Mesodermal cell (in vitro differentiated cells): ENCODE results near the gene ZNF750.

Experiments used
- H3K27ac ChIP-seq: 2 replicates; pipeline ENCODE4 v1.7.0; 2013; ENCODE audit warnings: mild to moderate bottlenecking, low read depth, low read length, moderate library complexity; ENCODE audit not compliant: severe bottlenecking
- H3K36me3 ChIP-seq: 2 replicates; pipeline ENCODE4 v1.7.1; 2013; ENCODE audit warnings: mild to moderate bottlenecking, low read length, moderate library complexity; ENCODE audit not compliant: control insufficient read depth, insufficient read depth
- H3K4me1 ChIP-seq: one replicate; pipeline ENCODE4 v1.7.1; 2013; ENCODE audit warnings: mild to moderate bottlenecking, low read length; ENCODE audit not compliant: insufficient read depth, control insufficient read depth, poor library complexity, severe bottlenecking
- H3K4me3 ChIP-seq: 2 replicates; pipeline ENCODE4 v1.7.0; 2013; ENCODE audit warnings: low read length, control low read depth, mild to moderate bottlenecking; ENCODE audit not compliant: insufficient read depth, poor library complexity, severe bottlenecking; ENCODE audit errors: extremely low read depth
- H3K9me3 ChIP-seq: 2 replicates; pipeline ENCODE4 v1.7.1; 2013; ENCODE audit warnings: mild to moderate bottlenecking, low read length, moderate library complexity; ENCODE audit not compliant: control insufficient read depth
- WGBS, 2 experiments: methylation state at CpG; one replicate each; pipeline ENCODE4 v1.1.5; 2013; ENCODE audit warnings: missing lambda C conversion rate in 2 of 2; ENCODE audit not compliant: insufficient coverage in 2 of 2; 5-methylcytosine and 5-hydroxymethylcytosine counted together

Gene ZNF750

GRCh38 chr17:82881324-82881823 is 41.6 kb upstream of the ZNF750 start:
- H3K4me1 ChIP-seq = peaks cover 16% of the 10 kb centered on the region
- H3K36me3 ChIP-seq = no peaks in the 10 kb centered on the region
- WGBS, 2 experiments = 84 to 89% methylated on average over 14 to 21 of the region's 21 CpGs
- no peak overlapping the region for H3K27ac ChIP-seq
- H3K9me3 ChIP-seq = no peaks in the 10 kb centered on the region
- no peak overlapping the region for H3K4me3 ChIP-seq

DNA sequence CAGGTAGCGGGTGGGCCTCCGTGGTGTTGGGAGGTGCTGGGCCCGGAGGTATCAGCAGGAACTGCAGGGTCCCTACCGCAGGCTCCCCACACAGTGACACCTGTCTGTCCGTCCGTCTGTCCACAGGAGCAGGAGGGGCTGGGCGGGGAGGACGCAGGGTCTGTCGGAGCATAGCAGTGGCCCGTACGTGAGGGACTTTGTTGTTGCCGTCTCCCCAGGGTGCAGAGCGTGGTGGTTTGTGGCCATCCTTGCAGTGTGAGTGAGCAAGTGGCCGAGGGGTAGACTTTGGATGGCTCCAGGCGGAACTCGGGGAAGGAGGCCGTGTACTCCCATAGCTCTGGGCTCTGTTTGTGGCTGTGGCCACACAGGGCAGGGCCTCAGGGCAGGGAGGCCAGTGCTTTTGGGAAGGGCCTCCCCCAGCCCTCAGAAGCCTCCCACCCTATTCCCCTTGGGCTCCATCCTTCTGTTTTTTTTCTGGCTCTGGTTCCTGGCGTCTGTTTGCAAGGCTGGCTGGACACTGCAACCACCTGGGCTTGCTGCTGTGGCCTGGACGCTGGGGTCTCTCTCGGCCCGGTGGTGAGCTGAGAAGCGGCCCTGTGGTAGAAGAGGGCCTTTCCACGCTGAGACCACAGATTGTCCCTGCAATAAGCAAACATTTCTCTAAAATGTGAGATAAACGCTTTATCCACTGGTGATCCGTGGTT is 41.0 kb upstream of the ZNF750 start:
- Histone ChIP-seq H3K4me3 (no peak overlapping the region), H3K4me1 (peaks cover 16% of the 10 kb centered on the region), H3K9me3 (no peaks in the 10 kb centered on the region), H3K36me3 (no peaks in the 10 kb centered on the region), H3K27ac (no peak overlapping the region)
- WGBS, 2 experiments = 93 to 96% methylated on average over 21 to 23 of the region's 25 CpGs

GRCh38 chr17:82879241-82879640 is 39.4 kb upstream of the ZNF750 start:
- WGBS, 2 experiments = 94 to 97% methylated on average over 15 of the region's 15 CpGs
- no peaks in the 10 kb centered on the region for H3K9me3 ChIP-seq
- no peaks in the 10 kb centered on the region for H3K36me3 ChIP-seq
- no peak overlapping the region for H3K27ac ChIP-seq
- H3K4me1 ChIP-seq = peaks cover 17% of the 10 kb centered on the region
- no peak overlapping the region for H3K4me3 ChIP-seq

- no peak overlapping the region for H3K27ac ChIP-seq
- no peaks in the 10 kb centered on the region for H3K9me3 ChIP-seq
- H3K4me3 ChIP-seq = no peak overlapping the region
- no peaks in the 10 kb centered on the region for H3K36me3 ChIP-seq
- peaks cover 17% of the 10 kb centered on the region for H3K4me1 ChIP-seq
- WGBS, 2 experiments = 70 to 71% methylated on average over 4 to 5 of the region's 9 CpGs
These were observed 38.7 kb upstream of the ZNF750 start for GRCh38 chr17:82878527-82878926.

DNA sequence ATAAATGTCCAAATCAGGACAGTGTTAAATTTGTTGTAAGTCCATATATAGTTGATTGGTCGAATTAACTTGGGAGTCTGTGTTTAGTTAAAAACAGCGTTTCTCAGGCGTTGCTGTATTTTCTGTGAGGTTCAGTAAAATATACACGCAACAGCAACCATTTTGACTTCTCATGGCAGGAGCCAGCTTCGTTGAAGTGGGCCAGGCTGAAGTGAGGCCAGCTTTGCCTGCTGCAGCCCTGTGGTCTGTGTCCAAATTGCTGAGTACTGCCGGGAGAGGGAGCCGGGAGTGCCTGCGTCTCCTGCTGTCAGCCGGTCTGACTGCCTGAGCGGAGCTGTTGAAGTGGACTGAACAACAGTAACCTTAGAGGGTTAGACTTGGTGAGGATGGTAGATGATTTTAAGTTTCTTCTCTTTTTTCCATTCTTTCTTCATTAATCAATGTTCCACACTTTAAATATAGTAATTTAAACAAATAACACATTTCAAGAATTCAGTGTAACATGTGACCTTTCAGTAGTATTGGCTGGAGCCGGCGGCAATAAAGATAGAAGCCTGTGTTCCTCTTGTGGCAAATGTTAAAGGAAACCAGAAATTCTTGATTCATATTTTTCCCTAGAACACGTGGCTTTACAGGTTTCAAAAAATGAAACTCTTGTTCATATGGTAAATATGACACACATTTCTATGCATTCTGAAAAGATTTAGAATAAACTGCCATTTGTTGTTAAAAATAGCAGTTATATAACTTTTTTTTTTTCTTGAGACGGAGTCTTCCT is 37.0 kb upstream of the ZNF750 start:
- WGBS, 2 experiments = 74 to 76% methylated on average over 9 to 11 of the region's 14 CpGs
- peaks cover 7% of the 10 kb centered on the region for H3K36me3 ChIP-seq
- no peaks in the 10 kb centered on the region for H3K9me3 ChIP-seq
- H3K4me3 ChIP-seq = no peak overlapping the region
- H3K4me1 ChIP-seq = peaks cover 17% of the 10 kb centered on the region
- H3K27ac ChIP-seq = peak overlapping the region; percentile 20

DNA sequence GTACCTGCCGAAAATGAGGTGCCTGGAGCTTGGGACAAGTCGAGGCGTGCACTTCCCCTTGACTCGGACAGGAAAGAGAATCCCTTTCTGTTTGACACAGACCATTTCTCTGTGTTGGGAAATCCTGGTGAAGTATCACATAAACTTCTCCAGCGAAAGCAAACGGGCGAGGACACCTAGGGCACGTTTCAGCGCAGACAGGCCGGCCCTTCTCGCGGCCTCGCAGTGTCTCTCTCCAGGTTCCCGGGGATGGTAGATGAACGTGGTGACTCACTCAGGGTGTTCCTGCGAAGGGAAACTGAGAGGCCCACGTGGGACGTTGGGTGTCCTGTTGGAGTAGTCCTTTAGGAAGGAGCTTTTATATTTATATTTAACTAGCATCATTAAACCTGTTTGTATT is 36.3 kb upstream of the ZNF750 start:
- peaks cover 12% of the 10 kb centered on the region for H3K36me3 ChIP-seq
- H3K27ac ChIP-seq = peak overlapping the region; percentile 20
- H3K4me1 ChIP-seq = peaks cover 17% of the 10 kb centered on the region
- no peak overlapping the region for H3K4me3 ChIP-seq
- 76 to 83% methylated on average over 13 to 14 of the region's 18 CpGs for WGBS, 2 experiments
- no peaks in the 10 kb centered on the region for H3K9me3 ChIP-seq

- Histone ChIP-seq H3K4me3 (no peak overlapping the region), H3K4me1 (peaks cover 17% of the 10 kb centered on the region), H3K36me3 (peaks cover 19% of the 10 kb centered on the region), H3K27ac (no peak overlapping the region), H3K9me3 (no peaks in the 10 kb centered on the region)
- WGBS, 2 experiments = 56 to 59% methylated on average over 17 to 19 of the region's 19 CpGs
These were observed 35.6 kb upstream of the ZNF750 start for GRCh38 chr17:82875407-82875856.

GRCh38 chr17:82874011-82874835 is 34.4 kb upstream of the ZNF750 start:
- no peak overlapping the region for H3K27ac ChIP-seq
- WGBS, 2 experiments = 91 to 92% methylated on average over 28 to 29 of the region's 34 CpGs
- no peak overlapping the region for H3K4me3 ChIP-seq
- H3K9me3 ChIP-seq = no peaks in the 10 kb centered on the region
- peaks cover 24% of the 10 kb centered on the region for H3K36me3 ChIP-seq
- H3K4me1 ChIP-seq = peaks cover 17% of the 10 kb centered on the region

GRCh38 chr17:82873521-82873920 is 33.7 kb upstream of the ZNF750 start:
- no peak overlapping the region for H3K27ac ChIP-seq
- H3K4me1 ChIP-seq = peaks cover 17% of the 10 kb centered on the region
- peaks cover 24% of the 10 kb centered on the region for H3K36me3 ChIP-seq
- H3K9me3 ChIP-seq = no peaks in the 10 kb centered on the region
- no peak overlapping the region for H3K4me3 ChIP-seq
- 94 to 96% methylated on average over 18 to 19 of the region's 19 CpGs for WGBS, 2 experiments
